Neural cell (in vitro differentiated cells): ENCODE data around the gene ALK. TPM values are rescaled to one million over a fixed set of nuclear protein-coding genes. Genes with fewer than 3 reads are reported as not detected.

Experiments
- H2AFZ ChIP-seq: fragments of 200-600, 300-800 bp; sonication (generic), shearing (Covaris generic); 2 replicates; pipeline ENCODE4 v1.6.0; 2014; ENCODE audit warnings: low read depth, mild to moderate bottlenecking, antibody characterized with exemption, low read length, moderate library complexity
- H3F3A ChIP-seq: fragments of 200-600 bp; shearing (Covaris generic); 2 replicates; pipeline ENCODE4 v1.6.1; 2016; ENCODE audit warnings: mild to moderate bottlenecking, moderate library complexity, mixed read lengths, antibody characterized with exemption, low read length; ENCODE audit not compliant: insufficient read depth, poor library complexity, severe bottlenecking
- H3K27ac ChIP-seq: fragments of 200-600, 300-800 bp; sonication (generic), shearing (Covaris generic); 2 replicates; pipeline ENCODE4 v1.5.1; 2014; ENCODE audit warnings: mild to moderate bottlenecking, low read length, moderate library complexity
- H3K27me3 ChIP-seq: fragments of 300-800, 200-600 bp; sonication (generic), shearing (Covaris generic); 2 replicates; pipeline ENCODE4 v1.6.0; 2014; ENCODE audit warnings: mild to moderate bottlenecking, low read depth, low read length, moderate library complexity; ENCODE audit not compliant: insufficient read depth
- H3K36me3 ChIP-seq: fragments of 300-800, 200-600 bp; sonication (generic), shearing (Covaris generic); 2 replicates; pipeline ENCODE4 v1.5.1; 2014; ENCODE audit warnings: mild to moderate bottlenecking, antibody characterized with exemption, low read length, moderate library complexity; ENCODE audit not compliant: insufficient read depth
- H3K4me2 ChIP-seq: fragments of 300-800, 200-600 bp; sonication (generic), shearing (Covaris generic); 2 replicates; pipeline ENCODE4 v1.6.0; 2014; ENCODE audit warnings: mild to moderate bottlenecking, low read length
- H3K4me3 ChIP-seq: fragments of 300-800, 200-600 bp; sonication (generic), shearing (Covaris generic); 2 replicates; pipeline ENCODE4 v1.5.1; 2014; ENCODE audit warnings: mild to moderate bottlenecking, low read length, moderate library complexity
- H3K79me2 ChIP-seq: fragments of 200-600 bp; shearing (Covaris generic); replicated peaks from 2 replicates; pipeline ENCODE4 v1.6.0; 2014; ENCODE audit warnings: mild to moderate bottlenecking, low read length, moderate library complexity; ENCODE audit not compliant: insufficient read depth
- H3K9ac ChIP-seq: fragments of 300-800, 200-600 bp; sonication (generic), shearing (Covaris generic); 2 replicates; pipeline ENCODE4 v1.6.1; 2016; ENCODE audit warnings: mild to moderate bottlenecking, low read length, mixed read lengths
- H3K9me2 ChIP-seq: fragments of 200-600 bp; shearing (Covaris generic); 2 replicates; pipeline ENCODE4 v1.6.1; 2016; ENCODE audit warnings: mild to moderate bottlenecking, low read length, mixed read lengths; ENCODE audit not compliant: insufficient read depth
- H3K9me3 ChIP-seq: fragments of 200-600, 300-800 bp; sonication (generic), shearing (Covaris generic); 2 replicates; pipeline ENCODE4 v1.6.1; 2016; ENCODE audit warnings: mild to moderate bottlenecking, mixed run types, low read length, moderate library complexity, mixed read lengths
- H4K20me1 ChIP-seq: fragments of 200-600 bp; shearing (Covaris generic); 2 replicates; pipeline ENCODE4 v1.6.1; 2016; ENCODE audit warnings: mild to moderate bottlenecking, mixed run types; ENCODE audit not compliant: insufficient read depth
- CTCF ChIP-seq: fragments of 450-650 bp; IDR thresholded peaks from 2 replicates; pipeline ENCODE4 v1.5.1; 2014; ENCODE audit warnings: antibody characterized with exemption, mild to moderate bottlenecking, moderate library complexity; ENCODE audit not compliant: poor library complexity, severe bottlenecking
- EP300 ChIP-seq: fragments of 450-650 bp; conservative IDR thresholded peaks from 2 replicates; pipeline ENCODE4 v1.6.1; 2014; ENCODE audit warnings: antibody characterized with exemption, mild to moderate bottlenecking, moderate library complexity; ENCODE audit not compliant: poor library complexity, severe bottlenecking
- EZH2 ChIP-seq: fragments of 200-600, 300-800 bp; shearing (Covaris generic), sonication (generic); IDR thresholded peaks from 2 replicates; pipeline ENCODE4 v1.6.1; 2014; ENCODE audit warnings: antibody characterized with exemption, low read length, borderline replicate concordance, mild to moderate bottlenecking; ENCODE audit not compliant: insufficient read depth, poor library complexity, severe bottlenecking
- MXI1 ChIP-seq: fragments of 450-650 bp; conservative IDR thresholded peaks from 2 replicates; pipeline ENCODE4 v1.6.1; 2014; ENCODE audit warnings: antibody characterized with exemption, mild to moderate bottlenecking; ENCODE audit not compliant: poor library complexity, severe bottlenecking
- POLR2AphosphoS5 ChIP-seq: IDR thresholded peaks from 2 replicates; pipeline ENCODE4 v1.6.1; 2012
- RAD21 ChIP-seq: fragments of 450-650 bp; conservative IDR thresholded peaks from 2 replicates; pipeline ENCODE4 v1.6.1; 2014; ENCODE audit warnings: antibody characterized with exemption, mild to moderate bottlenecking, moderate library complexity
- REST ChIP-seq: IDR thresholded peaks from 2 replicates; pipeline ENCODE4 v1.6.1; 2012; ENCODE audit warnings: borderline replicate concordance
- SMC3 ChIP-seq: fragments of 450-650 bp; conservative IDR thresholded peaks from 2 replicates; pipeline ENCODE4 v1.6.1; 2014; ENCODE audit warnings: antibody characterized with exemption, mild to moderate bottlenecking, moderate library complexity; ENCODE audit not compliant: poor library complexity
- TAF1 ChIP-seq: IDR thresholded peaks from 2 replicates; pipeline ENCODE4 v1.6.1; 2012; ENCODE audit warnings: low read depth
- polyA plus RNA-seq: library from polyadenylated mRNA; depleted of rRNA; stranded (reverse); fragments of >200 nt; gene quantifications from 2 replicates; pipeline ENCODE4 v1.2.3, GENCODE V29; 2014

The ALK gene
- polyA plus RNA-seq, 1 donor from 2014 or later: 7.1 TPM

GRCh38 chr2:29615841-29616240, 305.5 kb downstream of the ALK start:
- H3K27ac ChIP-seq: no peak overlapping the region
- H3K9me3 ChIP-seq: no peaks in the 10 kb centered on the region
- H3F3A ChIP-seq: no peaks in the 10 kb centered on the region
- H4K20me1 ChIP-seq: no peaks in the 10 kb centered on the region
- H3K9me2 ChIP-seq: no peaks in the 10 kb centered on the region
- no peak overlapping the region for H3K4me2 ChIP-seq
- H3K36me3 ChIP-seq: no peaks in the 10 kb centered on the region
- H3K9ac ChIP-seq: no peak overlapping the region
- H3K79me2 ChIP-seq: no peaks in the 10 kb centered on the region
- H3K4me3 ChIP-seq: no peak overlapping the region
- H2AFZ ChIP-seq: no peak overlapping the region
- no peak for TF ChIP-seq SMC3
- no peak for TF ChIP-seq MXI1
- no peak for TF ChIP-seq TAF1
- H3K27me3 ChIP-seq: no peaks in the 10 kb centered on the region

GRCh38 chr2:29615183-29615582, 306.2 kb downstream of the ALK start:
- Histone ChIP-seq H3K4me2 (no peak overlapping the region), H4K20me1 (no peaks in the 10 kb centered on the region), H3K79me2 (no peaks in the 10 kb centered on the region), H3F3A (no peaks in the 10 kb centered on the region), H3K27me3 (no peaks in the 10 kb centered on the region), H3K9me3 (no peaks in the 10 kb centered on the region), H3K36me3 (no peaks in the 10 kb centered on the region), H3K27ac (no peak overlapping the region), H3K9ac (no peak overlapping the region), H3K9me2 (no peaks in the 10 kb centered on the region), H2AFZ (no peak overlapping the region), H3K4me3 (no peak overlapping the region)
- TF ChIP-seq CTCF (no peak), EZH2 (no peak), EP300 (no peak), MXI1 (no peak), SMC3 (no peak), POLR2AphosphoS5 (no peak), TAF1 (no peak), REST (no peak), RAD21 (no peak)

- no peak overlapping the region for H3K9ac ChIP-seq
- H3F3A ChIP-seq: no peaks in the 10 kb centered on the region
- no peaks in the 10 kb centered on the region for H3K9me3 ChIP-seq
- H3K27ac ChIP-seq: no peak overlapping the region
- no peaks in the 10 kb centered on the region for H3K36me3 ChIP-seq
- no peak overlapping the region for H3K4me3 ChIP-seq
- no peaks in the 10 kb centered on the region for H3K79me2 ChIP-seq
- TF ChIP-seq POLR2AphosphoS5 (no peak), CTCF (no peak), EZH2 (no peak), SMC3 (no peak), RAD21 (no peak)
- no peak overlapping the region for H3K4me2 ChIP-seq
- H3K27me3 ChIP-seq: no peaks in the 10 kb centered on the region
- no peak overlapping the region for H2AFZ ChIP-seq
- no peaks in the 10 kb centered on the region for H4K20me1 ChIP-seq
- H3K9me2 ChIP-seq: no peaks in the 10 kb centered on the region
These were observed 307.0 kb downstream of the ALK start for GRCh38 chr2:29614295-29614830.
